Gastrocnemius medialis (tissue), 4 donors: ENCODE measurements around the gene CDH4. TPM values are rescaled to one million over a fixed set of nuclear protein-coding genes. Genes with fewer than 3 reads are reported as not detected.

Experiments used
- ATAC-seq, 2 donors: fragments of 150-250 bp; one replicate each; pipeline ENCODE4 v1.9.1; 2016
- DNase-seq, 2 donors: peaks; one replicate each; pipeline ENCODE4 v3.0.0-alpha.2; 2019
- H3K27ac ChIP-seq, 4 donors: fragments of 200-600 bp; sonication (generic); 1 replicate in 1 of 4; 2 replicates in 3 of 4; pipeline ENCODE4 v1.5.1; 2016 to 2018; ENCODE audit warnings: mild to moderate bottlenecking in 2 of 4, moderate library complexity in 1 of 4
- H3K27me3 ChIP-seq, 3 donors: fragments of 200-600 bp; sonication (generic) in 2 of 3; 1 replicate in 1 of 3; 2 replicates in 2 of 3; pipeline versions ENCODE4 v1.5.1 to v1.6.0; 2016 to 2019; ENCODE audit warnings: mild to moderate bottlenecking in 1 of 3, moderate library complexity in 1 of 3
- H3K36me3 ChIP-seq, 2 donors: fragments of 200-600 bp; sonication (generic) in 1 of 2; one replicate each; pipeline ENCODE4 v1.5.1; 2017 to 2018
- H3K4me1 ChIP-seq, 2 donors: fragments of 200-600 bp; sonication (generic) in 1 of 2; one replicate each; pipeline ENCODE4 v1.5.1; 2016 to 2017; ENCODE audit warnings: mild to moderate bottlenecking in 2 of 2
- H3K4me3 ChIP-seq, 4 donors: fragments of 200-600 bp; sonication (generic) in 3 of 4; 1 replicate in 1 of 4; 2 replicates in 3 of 4; pipeline ENCODE4 v1.5.1; 2016 to 2019; ENCODE audit warnings: mild to moderate bottlenecking in 2 of 4
- H3K9me3 ChIP-seq, 3 donors: fragments of 200-600 bp; sonication (generic) in 2 of 3; 1 replicate in 1 of 3; 2 replicates in 2 of 3; pipeline ENCODE4 v1.5.1; 2016 to 2019
- POLR2A ChIP-seq, 2 donors: fragments of 450-650 bp; IDR thresholded peaks; one replicate each; pipeline ENCODE4 v1.6.1; 2017; ENCODE audit warnings: antibody characterized with exemption in 2 of 2, mild to moderate bottlenecking in 2 of 2, moderate library complexity in 2 of 2
- in situ Hi-C, 4 donors: fragments of 200-750 bp; cut with MboI; loops; one replicate each; pipeline versions ENCODE4 v1.15.0 to v1.8.0; 2017; ENCODE audit warnings: low sequenced_read_pairs in 4 of 4
- intact Hi-C: fragments of 100-400 bp; cut with DNase I; formaldehyde crosslinking; loops from one replicate; pipeline ENCODE4 v1.15.1; 2023; ENCODE audit warnings: low total_unique reads
- total RNA-seq, 4 donors: library from RNA; depleted of rRNA; stranded (reverse); fragments of >200 nt; gene quantifications; one replicate each; pipeline versions ENCODE4 v1.1.0 to v1.2.3, GENCODE V29; 2016
- TF ChIP-seq, protein P1 (sequence below), 5 experiments: fragments of 450-650 bp in 3 of 5; fragments of 200-600 bp in 2 of 5; sonication (generic) in 2 of 5; IDR thresholded peaks in 4 of 5; conservative IDR thresholded peaks in 1 of 5; 1 replicate in 4 of 5; 2 replicates in 1 of 5; pipeline ENCODE4 v1.5.1; 2016 to 2019; ENCODE audit warnings: antibody characterized with exemption in 5 of 5, mild to moderate bottlenecking in 3 of 5, moderate library complexity in 3 of 5

The CDH4 gene
- total RNA-seq, 4 donors from 2014 or later, result 0.38 to 1.2 (median 0.86) TPM

- Histone ChIP-seq H3K9me3 (no peaks in the 10 kb centered on the region), H3K4me3 (no peak overlapping the region), H3K4me1 (no peaks in the 10 kb centered on the region), H3K27me3 (no peaks in the 10 kb centered on the region), H3K27ac (no peak overlapping the region), H3K36me3 (no peaks in the 10 kb centered on the region)
- DNase-seq, result no peak
- intact Hi-C loops (no loop called here), in situ Hi-C loops (no loop called here)
- TF ChIP-seq, protein P1, sequence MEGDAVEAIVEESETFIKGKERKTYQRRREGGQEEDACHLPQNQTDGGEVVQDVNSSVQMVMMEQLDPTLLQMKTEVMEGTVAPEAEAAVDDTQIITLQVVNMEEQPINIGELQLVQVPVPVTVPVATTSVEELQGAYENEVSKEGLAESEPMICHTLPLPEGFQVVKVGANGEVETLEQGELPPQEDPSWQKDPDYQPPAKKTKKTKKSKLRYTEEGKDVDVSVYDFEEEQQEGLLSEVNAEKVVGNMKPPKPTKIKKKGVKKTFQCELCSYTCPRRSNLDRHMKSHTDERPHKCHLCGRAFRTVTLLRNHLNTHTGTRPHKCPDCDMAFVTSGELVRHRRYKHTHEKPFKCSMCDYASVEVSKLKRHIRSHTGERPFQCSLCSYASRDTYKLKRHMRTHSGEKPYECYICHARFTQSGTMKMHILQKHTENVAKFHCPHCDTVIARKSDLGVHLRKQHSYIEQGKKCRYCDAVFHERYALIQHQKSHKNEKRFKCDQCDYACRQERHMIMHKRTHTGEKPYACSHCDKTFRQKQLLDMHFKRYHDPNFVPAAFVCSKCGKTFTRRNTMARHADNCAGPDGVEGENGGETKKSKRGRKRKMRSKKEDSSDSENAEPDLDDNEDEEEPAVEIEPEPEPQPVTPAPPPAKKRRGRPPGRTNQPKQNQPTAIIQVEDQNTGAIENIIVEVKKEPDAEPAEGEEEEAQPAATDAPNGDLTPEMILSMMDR (IDR thresholded peaks at IDR 0.05 in 4 of 5, conservative IDR thresholded peaks at IDR 0.05 in 1 of 5), result no peak
- TF ChIP-seq POLR2A (IDR thresholded peaks at IDR 0.05), result no peak
- no peak for ATAC-seq
These were observed 80.2 kb downstream of the CDH4 start for GRCh38 chr20:61332016-61332975.

GRCh38 chr20:61333484-61334108 is 81.5 kb downstream of the CDH4 start:
- Histone ChIP-seq H3K9me3 (no peaks in the 10 kb centered on the region), H3K27me3 (no peaks in the 10 kb centered on the region), H3K4me3 (no peak overlapping the region), H3K27ac (no peak overlapping the region), H3K36me3 (no peaks in the 10 kb centered on the region), H3K4me1 (no peaks in the 10 kb centered on the region)
- TF ChIP-seq, protein P1 (IDR thresholded peaks at IDR 0.05 in 4 of 5, conservative IDR thresholded peaks at IDR 0.05 in 1 of 5), result no peak
- no peak for TF ChIP-seq POLR2A (IDR thresholded peaks at IDR 0.05)
- ATAC-seq, result no peak
- intact Hi-C loops (no loop called here), in situ Hi-C loops (no loop called here)
- DNase-seq, result no peak

DNA sequence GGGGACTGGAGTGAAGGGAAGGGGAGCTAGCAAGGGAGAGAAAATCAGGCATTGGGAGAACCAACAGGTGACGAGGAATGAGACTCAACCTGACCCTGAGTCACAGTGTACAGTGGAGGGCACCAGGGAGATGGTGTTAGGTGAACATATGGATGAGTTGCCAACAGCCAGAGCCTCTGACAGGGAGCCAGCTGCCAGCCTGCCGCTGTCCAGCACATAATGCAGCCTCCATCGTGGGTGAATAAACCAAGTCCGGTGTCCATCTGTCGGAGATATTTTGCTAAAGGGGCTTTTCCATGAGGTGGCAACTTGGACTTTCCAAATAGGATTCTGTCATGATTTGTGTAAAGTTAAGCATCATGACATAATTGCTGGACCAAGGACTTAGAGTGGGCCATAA is 88.1 kb downstream of the CDH4 start:
- no peaks in the 10 kb centered on the region for H3K4me1 ChIP-seq
- no peaks in the 10 kb centered on the region for H3K36me3 ChIP-seq
- H3K4me3 ChIP-seq, result no peak overlapping the region
- H3K9me3 ChIP-seq, result no peaks in the 10 kb centered on the region
- TF ChIP-seq, protein P1 (IDR thresholded peaks at IDR 0.05 in 4 of 5, conservative IDR thresholded peaks at IDR 0.05 in 1 of 5), result no peak
- TF ChIP-seq POLR2A (IDR thresholded peaks at IDR 0.05), result no peak
- ATAC-seq (no peak), DNase-seq (no peak)
- H3K27ac ChIP-seq, result no peak overlapping the region
- H3K27me3 ChIP-seq, result no peaks in the 10 kb centered on the region
- intact Hi-C loops (no loop called here), in situ Hi-C loops (no loop called here)

DNA sequence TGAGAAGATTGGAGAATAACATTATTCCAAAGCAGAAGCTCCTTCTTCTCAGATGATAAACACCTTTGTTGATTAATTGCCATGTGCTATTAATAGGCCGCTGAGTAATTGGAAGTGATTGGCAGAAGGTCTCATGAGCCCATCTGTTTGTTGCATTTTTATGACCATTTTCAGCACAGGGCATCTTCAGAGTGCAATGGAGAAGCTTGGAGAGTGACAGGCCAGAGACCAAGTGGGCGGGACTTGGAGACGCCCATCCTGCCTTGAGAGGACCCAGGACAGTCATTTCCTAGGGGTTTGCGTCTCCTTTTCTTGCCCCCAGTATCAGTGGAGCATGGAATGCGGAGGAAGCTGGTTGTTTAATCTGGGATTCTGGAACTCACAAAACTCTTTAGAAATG is 89.5 kb downstream of the CDH4 start:
- Histone ChIP-seq H3K9me3 (no peaks in the 10 kb centered on the region), H3K27me3 (no peaks in the 10 kb centered on the region), H3K27ac (no peak overlapping the region), H3K36me3 (no peaks in the 10 kb centered on the region), H3K4me1 (no peaks in the 10 kb centered on the region), H3K4me3 (no peak overlapping the region)
- TF ChIP-seq POLR2A (IDR thresholded peaks at IDR 0.05), result no peak
- TF ChIP-seq, protein P1 (IDR thresholded peaks at IDR 0.05 in 4 of 5, conservative IDR thresholded peaks at IDR 0.05 in 1 of 5), result no peak
- in situ Hi-C loops, result no loop called here
- DNase-seq (no peak), ATAC-seq (no peak)
- intact Hi-C loops, result no loop called here
